Left ventricle myocardium superior (tissue), 1 donor: ENCODE data around the gene DQX1. TPM values are rescaled to one million over a fixed set of nuclear protein-coding genes. Genes with fewer than 3 reads are reported as not detected.
"Not testable (repeated sequence)": the region's sequence is repeated elsewhere in the genome, so short reads cannot be mapped to it uniquely, and the experiment has no call there.

Experiments used
- ATAC-seq: fragments of 200-7000 bp; cut with Tn5 transposase; one replicate; pipeline ENCODE4 v1.9.1; 2020; ENCODE audit warnings: mild to moderate bottlenecking, moderate library complexity
- DNase-seq: peaks from one replicate; pipeline ENCODE4 v3.0.0-alpha.2; 2020
- intact Hi-C: fragments of 100-400 bp; cut with micrococcal nuclease; formaldehyde crosslinking; loops from one replicate; pipeline ENCODE4 v1.11.0; 2022
- long read RNA-seq: library from polyadenylated mRNA; unstranded; transcript quantifications from one replicate; pipeline ENCODE4 v2.0.0, GENCODE V29; 2021
- total RNA-seq: library from RNA; stranded (reverse); fragmentation: NEBNext Ultra II Directional; extraction: Animal tissue kit (Norgen Biotek cat#: 25700); gene quantifications from one replicate; pipeline ENCODE4 v1.2.1, GENCODE V29; 2021
- donor health status: DM: no; HTN: yes; CAD: no; lungs with severe emphysema.

Gene DQX1
- total RNA-seq: not detected
- long read RNA-seq: 0 reads

- intact Hi-C loops: no loop called here
- ATAC-seq (no peak), DNase-seq (no peak)
Measured at GRCh38 chr2:74525717-74526648, at the start of gene DQX1. Gene DQX1 (minus strand): TSS chr2:74526231. CDS start chr2:74525729, 502 bp downstream.

- ATAC-seq (no peak), DNase-seq (no peak)
- intact Hi-C loops: no loop called here
Measured at GRCh38 chr2:74575320-74575719, 49.3 kb upstream of the DQX1 start.

DNA sequence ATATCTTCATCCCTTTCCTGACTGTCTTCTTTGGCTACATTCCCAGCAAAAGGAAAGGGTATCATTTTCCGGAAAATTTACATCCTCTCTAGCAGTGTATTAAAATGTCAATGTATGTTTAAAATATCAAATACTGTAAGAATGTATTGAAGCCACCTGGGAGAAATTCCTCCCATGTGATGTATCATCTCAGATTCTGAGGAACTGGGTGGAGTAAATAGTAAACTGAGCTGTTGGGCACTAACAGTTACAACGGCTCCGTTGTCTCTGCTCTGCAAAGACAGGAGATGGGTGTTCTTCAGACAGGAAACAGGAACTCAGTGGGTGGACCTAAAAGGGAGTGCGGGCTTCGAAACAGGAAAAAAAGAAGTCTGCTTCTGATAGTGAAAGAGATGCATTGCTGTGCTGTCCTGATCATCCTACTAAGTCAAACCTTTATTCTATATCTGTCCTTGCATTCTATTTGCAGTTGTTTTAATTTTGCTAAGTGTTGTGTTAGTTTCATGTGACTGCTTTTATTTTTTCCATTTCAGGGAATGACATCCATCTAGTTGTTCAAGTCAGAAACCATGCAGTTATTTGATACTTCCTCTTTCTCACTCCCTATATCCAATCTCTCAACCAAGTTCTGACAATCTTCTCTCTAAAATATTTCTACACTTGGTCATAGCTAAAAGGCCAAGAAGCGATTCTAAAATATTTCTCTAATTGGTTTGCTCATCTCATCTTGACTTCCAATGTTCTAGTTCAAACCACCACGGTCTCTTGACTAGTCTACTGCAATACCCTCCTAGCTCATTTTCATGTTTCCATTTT lies 47.9 kb upstream of the DQX1 start:
- ATAC-seq (peak; percentile 24), DNase-seq (no peak)
- intact Hi-C loops: no loop called here

- ATAC-seq: no peak
- intact Hi-C loops: no loop called here
- no peak for DNase-seq
Measured at GRCh38 chr2:74572178-74572925, 46.3 kb upstream of the DQX1 start.

DNA sequence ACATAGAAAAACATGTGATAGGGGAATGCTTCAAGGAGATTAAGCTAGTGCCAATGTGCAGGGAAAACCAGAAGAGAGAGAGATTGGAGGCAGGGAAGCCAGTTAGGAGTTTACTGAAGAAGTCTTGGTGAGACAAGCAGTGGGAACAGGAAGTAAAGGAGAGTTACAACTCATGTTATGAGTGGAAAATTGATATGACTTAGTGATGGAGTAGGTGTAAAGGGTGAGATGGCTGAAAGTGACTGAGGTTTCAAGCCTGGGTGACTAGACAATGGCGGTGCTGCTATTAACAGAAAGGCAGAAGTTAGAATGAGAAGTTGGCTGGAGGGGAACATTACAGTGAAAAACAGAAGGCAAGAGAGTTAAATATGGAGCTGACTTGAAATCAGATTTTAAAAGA lies 45.0 kb upstream of the DQX1 start:
- DNase-seq (no peak), ATAC-seq (no peak)
- intact Hi-C loops: no loop called here

GRCh38 chr2:74569686-74570085 lies 43.7 kb upstream of the DQX1 start:
- no peak for DNase-seq

DNA sequence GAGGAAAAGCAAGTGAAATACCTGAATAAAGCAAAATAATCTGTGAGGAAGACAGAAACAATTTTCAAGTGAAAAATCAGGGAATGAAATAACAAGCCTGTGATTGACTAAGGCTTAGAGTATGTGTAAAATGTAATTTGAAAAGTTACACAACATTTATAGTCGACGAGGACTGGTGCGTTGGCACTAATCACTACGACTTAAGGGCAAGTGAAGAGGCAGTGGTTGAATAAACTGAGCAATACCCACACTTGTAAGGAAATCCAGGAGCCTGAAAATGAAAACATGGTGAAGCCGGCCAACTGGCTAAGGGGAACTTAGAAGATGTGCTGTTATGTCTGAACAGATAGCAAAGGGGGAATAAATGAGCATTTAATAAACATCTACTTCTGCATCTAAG lies 41.9 kb upstream of the DQX1 start:
- ATAC-seq (no peak), DNase-seq (no peak)
- intact Hi-C loops: no loop called here

More at GRCh38 chr2:74569686-74570085, 43.7 kb upstream of the DQX1 start:
- ATAC-seq: no peak
- intact Hi-C loops: no loop called here

DNA sequence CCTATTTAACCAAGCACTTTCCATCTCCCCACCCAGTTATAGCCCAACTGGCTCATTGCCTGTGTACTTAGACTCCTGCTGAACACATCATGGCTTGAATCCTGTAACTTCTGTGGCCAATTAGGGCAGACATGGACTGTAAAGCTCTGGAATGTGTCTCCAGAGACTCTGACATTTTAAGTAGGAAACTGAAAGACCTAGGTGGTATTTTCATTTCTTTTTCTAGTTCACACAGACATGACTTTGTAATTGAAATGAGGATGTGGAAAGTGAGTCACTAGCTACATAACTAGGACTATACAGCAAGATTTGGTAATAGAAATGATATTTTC lies 40.7 kb upstream of the DQX1 start:
- ATAC-seq (no peak), DNase-seq (no peak)
- intact Hi-C loops: no loop called here

- intact Hi-C loops: no loop called here
- DNase-seq: no peak
- no peak for ATAC-seq
Measured at GRCh38 chr2:74566076-74566753, 40.2 kb upstream of the DQX1 start.

GRCh38 chr2:74564222-74564621 lies 38.2 kb upstream of the DQX1 start:
- DNase-seq (no peak), ATAC-seq (no peak)
- intact Hi-C loops: no loop called here

DNA sequence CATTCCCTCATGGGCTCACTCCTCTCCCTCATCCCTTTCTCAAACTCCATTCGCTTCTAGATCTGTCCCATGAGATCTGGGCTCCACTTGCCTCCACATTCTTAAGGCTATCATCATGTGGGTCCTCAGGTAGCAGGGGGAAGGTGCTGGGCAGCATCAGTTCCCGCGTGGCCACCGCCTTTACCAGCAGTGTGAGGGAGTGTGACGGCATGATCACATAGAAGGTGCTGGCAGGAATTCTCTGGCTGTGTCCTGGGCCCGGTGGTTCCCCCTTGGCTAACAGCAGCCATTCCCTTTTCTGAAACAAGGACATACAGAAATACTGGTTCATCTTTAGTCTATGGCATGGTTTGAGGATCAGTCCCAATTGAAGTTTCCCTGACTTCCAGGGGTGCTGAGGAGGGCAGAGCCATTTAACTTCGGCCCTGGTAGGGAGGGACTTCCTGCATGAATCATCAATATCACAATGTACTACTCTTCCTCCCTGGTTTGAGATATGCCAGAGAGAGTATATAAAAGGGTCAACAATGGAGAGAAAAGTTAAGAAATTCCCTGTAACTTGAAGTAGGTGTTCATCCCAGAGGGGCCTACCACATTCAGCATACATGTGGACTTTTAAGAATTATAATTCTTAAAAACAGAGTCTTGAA lies 36.2 kb upstream of the DQX1 start:
- intact Hi-C loops: no loop called here
- DNase-seq (no peak), ATAC-seq (no peak)

GRCh38 chr2:74561022-74561421 lies 35.0 kb upstream of the DQX1 start:
- ATAC-seq, DNase-seq, intact Hi-C loops: not testable (repeated sequence)

DNA sequence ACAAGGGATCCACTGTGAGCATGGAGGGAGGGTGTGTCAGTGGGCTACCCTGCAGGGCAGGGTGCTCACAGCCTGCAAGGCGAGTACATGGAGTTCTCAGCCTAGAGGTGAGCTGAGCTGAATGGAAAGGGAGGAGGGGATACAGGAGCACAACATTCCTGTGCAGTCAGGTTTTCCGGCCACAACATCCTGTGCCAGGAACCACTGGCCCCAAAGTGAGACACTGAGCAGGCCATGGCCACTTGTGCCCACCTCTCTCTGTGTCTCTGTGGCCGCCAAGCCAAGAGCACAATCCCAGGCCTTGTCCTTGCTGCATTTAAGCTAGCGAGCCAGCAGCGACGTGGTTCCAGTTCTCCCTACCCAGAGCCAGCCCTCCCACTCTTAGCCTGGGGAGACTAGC lies 34.6 kb upstream of the DQX1 start:
- intact Hi-C loops: no loop called here
- no peak for DNase-seq

GRCh38 chr2:74559912-74560311 lies 33.9 kb upstream of the DQX1 start:
- intact Hi-C loops: no loop called here
- DNase-seq (no peak), ATAC-seq (no peak)

More for the DNA sequence above, 34.6 kb upstream of the DQX1 start:
- ATAC-seq: no peak

DNA sequence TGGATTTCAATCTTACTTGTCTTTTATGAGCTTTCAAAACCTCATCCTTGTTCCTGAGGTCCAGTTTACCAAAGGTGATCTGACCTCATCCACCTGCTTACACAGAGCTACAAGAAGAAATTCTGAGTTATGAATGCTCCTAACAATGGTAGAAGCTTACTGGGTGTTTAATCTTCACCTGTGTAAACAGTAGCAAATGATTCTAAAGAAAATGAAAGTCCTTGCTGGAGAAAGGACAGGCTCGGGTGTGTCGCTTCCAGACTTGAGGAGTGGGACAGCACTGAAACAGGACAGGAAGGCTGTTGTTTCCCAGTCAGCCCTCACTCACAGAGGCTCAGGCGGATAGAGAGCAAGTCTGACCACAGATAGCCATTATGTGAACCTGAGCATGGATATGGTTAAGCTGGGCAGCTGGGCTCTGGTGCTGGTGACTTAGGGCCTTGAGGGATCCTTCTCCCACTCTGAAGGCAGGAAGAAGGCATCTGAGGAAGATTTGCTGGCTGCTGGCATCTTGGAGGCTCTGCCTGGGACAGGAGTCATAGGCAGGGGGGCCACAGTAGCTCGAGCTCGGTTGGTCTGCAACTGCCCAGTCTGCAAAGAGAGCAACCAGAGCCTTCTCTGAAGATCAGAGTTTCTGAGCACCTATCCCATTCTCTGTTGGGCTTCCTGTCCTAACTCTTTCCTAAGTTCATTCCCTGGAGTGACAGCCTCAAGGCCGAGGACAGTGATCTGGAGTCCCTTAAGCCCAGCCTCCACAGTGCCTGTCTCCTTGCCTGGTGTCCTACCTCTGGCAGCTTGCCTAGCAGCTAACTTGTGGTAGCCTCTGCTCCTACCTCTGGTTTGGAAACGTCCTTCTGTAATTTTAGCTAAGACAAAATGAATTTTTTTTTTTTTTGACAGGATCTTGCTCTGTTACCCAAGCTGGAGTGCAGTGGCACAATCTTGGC lies 32.5 kb upstream of the DQX1 start:
- no peak for ATAC-seq
- DNase-seq: no peak
- intact Hi-C loops: no loop called here

- ATAC-seq (no peak), DNase-seq (no peak)
- intact Hi-C loops: no loop called here
Measured at GRCh38 chr2:74556831-74557370, 30.9 kb upstream of the DQX1 start.

GRCh38 chr2:74556159-74556558 lies 30.1 kb upstream of the DQX1 start:
- ATAC-seq: no peak
- intact Hi-C loops: no loop called here
- no peak for DNase-seq
